NCI-H2171 (cell line): Measurements from ENCODE around the gene GSAP.

ENCODE experiments used
- DNase-seq: peaks from one replicate; lab custom pipeline; 2025; lab: John Stamatoyannopoulos, UW

Gene GSAP

DNA sequence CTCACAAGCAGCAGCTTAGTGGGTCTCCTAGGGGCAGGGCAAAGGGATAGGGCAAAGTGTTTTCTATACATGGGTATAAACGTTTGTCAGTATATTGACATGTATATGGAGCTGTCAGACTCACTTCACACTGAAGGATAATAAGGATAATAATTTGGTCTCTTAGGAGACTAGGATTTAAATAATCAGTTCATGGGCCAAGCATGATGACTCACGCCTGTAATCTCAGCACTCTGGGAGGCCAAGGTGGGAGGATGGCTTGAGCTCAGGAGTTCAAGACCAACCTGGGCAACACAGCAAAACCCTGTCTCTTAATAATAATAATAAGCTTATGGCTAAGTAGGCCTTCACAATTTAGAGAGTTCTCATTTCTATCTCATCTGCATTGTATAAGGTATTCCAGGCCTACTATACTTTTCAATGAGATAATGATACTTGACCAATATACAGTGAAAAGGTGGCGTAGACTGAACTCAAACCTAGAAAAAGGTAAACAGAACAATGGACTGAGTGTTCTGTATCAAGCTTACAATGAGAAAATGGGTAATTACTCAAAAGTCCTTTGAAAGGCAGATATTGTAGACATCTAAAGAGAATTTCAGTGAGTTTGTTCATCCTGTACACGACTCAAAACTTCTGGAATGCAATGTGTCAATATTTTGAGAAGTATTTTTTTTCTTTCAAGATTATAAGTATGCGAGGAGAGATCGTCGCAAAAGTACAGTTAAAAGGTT lies 7.0 kb downstream of the GSAP start:
- DNase-seq = no peak

DNA sequence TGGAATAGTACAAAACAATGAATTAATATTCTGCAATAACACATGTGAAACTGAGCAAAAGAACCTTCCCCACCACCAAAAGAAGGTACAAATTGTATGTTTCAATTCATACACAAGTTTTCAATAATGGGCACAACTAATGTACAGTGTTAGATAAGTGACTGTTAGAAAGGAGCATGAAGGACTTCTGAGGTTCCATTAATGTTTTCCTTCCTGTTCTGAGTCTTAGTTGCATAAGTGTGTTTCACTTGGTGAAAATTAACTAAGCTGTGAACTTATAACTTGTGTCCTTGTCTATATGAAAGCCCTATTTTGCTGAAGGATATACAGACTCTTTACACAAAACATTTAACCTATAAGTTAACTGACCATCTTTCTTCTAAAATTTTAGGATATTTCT lies 8.2 kb downstream of the GSAP start:
- no peak for DNase-seq

DNA sequence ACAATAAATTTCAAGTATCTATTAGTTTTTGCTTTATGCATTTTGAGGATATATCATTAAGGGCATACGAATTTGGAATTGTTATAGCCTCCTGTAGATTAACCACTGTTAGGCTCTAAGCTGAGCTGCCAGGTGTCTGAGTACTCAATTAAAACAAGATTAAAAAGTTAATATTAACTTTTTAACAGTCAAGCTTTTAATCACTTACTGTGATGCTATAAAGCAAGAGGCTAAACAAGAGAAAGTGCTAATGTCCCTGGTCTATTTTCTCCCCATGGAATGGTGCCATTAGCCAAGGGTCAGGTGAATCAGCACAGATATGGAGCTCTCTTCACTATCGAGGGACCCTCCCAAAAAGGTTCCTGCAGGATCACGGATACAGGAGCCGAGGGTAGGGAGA lies 9.7 kb downstream of the GSAP start:
- no peak for DNase-seq

DNA sequence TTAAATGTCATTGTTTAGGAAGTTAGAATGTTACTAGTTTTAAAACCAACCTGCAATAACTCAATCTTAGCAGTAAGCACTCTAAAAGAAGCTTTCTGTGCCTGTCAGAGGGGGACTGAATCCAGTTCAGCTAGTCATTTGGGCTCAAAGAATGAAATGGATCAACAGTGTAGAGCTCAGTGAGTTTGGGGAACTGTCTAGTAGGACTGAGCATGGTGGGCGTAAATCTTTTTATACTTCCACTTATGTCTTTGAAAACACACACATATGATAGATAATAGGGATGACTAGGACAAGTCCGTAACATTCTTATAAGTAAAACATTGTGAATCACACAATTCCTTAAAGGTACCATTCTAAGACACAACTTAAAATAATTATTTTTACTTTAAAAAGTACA lies 11.5 kb downstream of the GSAP start:
- DNase-seq = no peak

DNA sequence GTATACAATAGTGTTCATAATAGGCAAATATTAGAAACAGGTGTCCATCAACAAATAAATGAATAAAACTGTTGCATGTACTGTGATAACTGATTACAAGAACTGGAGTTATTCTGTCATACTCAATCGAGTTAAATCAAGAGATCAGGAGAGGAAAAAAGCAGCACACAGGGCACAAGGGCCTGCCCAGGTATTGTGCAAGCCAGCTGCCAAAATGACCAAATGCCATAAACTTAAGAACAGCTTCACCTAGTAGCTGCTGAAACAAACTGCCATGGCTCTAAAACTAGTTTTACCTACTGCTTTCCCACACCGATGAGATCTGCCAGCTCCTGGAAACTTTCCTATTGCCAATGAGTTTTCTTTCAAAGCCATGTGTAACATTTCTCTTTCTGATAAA lies 12.2 kb downstream of the GSAP start:
- DNase-seq = no peak

DNA sequence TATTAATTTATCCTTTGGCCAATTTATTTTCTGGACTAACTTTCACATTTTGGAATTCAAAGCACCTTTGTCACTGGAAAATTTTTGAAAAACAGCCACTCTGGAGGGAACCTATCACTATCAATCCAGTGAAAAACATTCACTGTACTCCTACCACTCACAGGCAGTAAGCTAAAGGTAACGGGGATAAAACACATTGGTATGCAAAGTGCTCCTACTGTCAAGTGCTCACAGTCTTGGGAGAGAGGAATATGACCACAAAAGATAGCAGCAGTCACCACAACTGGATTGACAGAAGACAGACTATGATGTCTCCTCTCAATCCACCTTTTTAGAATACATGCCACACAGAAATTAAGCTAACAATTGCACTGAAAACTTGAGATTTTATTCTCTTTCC lies 13.3 kb downstream of the GSAP start:
- no peak for DNase-seq

DNA sequence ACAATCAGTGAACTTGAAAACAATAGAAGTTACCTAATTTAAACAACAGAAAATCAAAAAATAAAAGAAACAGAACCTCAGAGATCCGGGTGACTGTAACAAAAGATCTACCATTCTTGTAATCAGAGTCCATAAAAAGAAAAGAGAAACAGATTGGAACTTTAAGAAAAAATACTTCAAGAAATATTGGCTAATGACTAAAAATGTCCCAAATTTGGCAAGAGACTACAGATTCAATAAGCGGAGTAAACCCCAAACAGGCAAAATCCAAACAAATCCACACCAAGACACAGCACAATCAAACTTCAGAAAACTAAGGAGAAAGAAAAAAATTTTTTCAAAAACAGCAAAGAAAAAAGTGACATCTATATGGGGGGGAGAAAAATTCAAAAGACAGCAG lies 15.1 kb downstream of the GSAP start:
- DNase-seq = no peak

DNA sequence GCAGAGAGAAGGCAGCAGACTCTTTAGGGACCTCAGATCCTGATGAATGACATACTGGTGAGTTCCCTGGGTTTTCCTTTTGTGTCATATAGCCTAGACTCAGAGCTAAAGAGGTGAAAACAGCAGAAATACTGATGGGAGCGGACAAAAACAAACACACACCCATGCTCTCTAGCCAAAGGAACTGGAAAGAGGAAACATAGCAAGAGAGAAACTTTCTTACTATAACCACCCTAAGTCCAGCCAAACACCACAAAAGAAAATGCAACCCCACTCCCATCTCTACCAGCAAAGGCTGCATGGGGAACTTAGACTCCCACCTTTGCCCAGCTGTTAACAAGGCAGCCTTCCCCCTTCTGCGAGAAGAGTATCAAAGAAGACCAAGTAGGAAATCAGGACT lies 16.3 kb downstream of the GSAP start:
- DNase-seq = no peak

DNA sequence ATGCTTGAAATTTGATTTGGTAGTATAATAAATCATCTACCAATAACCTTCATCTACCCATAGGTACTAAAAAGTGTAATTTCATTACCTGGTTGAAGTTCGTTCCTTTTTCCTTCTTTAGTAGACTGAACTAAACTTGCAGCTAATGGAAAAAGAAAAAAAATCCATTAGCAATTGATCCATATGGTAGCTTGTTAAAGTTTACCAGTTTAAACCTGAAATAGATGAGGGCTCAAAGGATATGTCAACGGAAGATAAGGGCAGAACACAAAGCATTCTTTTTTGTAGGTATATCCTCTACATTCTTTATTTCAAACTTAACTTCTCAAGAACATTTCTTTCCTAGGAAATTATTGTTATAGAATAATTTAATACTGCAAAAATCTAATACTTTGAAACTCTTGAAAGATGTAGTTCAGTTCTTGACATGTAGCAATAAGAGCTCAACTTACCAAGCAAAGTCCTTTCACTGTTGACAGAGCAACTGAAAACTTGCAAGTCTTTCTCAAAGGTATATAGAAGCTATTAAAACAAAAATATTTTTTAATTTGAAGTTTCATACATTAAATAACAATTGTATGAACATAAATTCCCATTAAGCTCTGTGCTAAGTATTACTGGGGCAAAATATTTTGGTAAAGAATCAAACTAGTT lies 19.1 kb downstream of the GSAP start:
- DNase-seq = no peak

DNA sequence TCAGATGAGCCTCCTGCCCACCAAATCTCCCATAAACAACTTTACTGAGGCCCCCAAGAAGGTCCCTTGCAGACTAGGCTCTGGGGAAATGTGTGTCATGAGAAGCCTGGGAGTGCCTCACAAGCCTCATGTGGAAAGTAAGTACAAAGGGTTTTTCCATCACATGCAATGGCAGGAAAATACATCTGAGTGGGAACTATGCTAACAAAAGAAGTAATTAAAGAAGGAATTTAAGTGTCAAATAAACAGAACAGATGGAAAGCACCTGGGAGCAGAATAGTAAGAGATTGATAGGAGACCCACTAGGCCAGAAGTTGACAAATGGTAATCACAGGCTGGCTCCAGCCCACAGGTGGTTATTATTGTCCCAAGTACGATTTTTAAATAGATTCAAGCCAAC lies 20.5 kb downstream of the GSAP start:
- no peak for DNase-seq

DNA sequence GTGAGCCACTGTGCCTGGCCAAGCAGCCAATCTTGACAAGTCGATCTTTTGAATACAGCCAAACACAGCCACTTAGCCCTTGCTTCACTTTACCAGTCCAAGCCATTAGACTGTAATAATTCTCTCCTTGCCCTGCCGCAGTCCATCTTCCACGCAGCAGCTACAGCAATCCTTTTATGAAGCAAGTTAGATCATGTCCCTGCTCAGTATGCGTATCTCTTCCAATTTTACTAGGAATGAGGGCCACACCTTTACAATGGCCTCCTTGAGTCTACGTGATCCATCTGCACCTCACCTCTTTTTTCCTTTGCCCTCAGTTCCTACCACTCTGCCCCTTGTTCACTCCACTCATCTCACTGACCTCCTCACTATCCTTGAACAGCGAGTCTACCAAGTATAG lies 22.2 kb downstream of the GSAP start:
- DNase-seq = no peak

DNA sequence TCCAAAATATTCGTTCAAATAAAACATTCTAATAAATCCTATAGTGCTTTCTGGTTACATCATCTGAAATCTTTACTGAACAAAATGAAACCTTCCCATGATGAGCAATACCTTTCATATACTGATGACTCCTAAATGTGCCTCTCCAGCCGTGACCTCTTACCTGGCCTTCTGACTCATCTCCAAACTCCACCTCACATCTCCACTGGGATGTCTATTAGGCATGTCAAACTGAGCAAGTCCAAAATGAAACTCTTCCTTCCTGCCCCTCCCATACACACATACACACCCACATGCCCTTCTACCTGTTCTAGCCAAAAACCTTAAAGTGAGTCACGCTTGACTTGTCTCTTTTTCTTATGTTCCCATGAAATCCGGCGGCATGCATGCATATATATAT lies 22.9 kb downstream of the GSAP start:
- no peak for DNase-seq

DNA sequence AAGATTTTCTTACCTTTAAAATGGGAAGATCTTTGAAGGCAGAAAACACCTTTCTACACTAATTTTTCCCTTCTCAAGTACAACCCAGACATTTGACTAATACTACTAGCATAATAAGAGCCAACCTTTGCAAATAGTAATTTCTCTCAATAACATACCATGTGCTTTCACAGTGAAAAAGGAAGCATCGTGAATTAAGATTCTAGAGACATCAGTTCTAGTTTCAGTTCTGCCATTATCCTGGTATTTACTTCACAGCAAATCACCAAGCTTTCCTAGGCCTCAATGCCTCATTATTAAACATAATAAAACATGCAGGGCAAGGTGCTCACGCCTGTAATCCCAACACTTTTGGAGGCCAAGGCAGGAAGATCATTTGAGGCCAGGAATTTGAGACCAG lies 24.9 kb downstream of the GSAP start:
- DNase-seq = no peak

DNA sequence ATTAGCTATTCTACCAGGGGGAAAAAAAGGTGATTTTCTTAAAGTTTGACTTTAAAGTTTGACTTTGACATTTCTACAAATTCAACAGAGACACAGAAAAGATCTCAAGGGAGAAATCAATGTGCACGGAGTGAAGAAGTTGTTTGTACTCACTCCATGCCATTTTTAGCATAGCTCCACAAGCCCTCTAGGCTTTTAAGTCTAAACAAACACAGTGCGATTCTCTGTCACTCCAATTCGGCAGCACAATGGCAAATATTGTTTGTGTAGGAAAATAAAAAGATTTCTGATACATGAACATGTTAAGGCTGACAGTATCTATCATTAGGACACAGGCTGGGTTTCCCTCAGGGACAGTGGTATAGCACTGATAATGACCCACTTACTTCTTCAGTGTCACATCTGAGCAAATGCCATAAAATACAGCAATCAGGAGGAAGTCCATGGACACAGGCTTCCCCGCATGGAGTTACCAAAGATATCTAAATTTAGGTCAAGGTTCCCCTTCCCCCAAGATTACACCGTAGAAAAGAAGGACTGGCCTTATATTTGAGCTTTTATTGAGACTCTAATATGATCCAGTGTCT lies 28.0 kb downstream of the GSAP start:
- DNase-seq = no peak

DNA sequence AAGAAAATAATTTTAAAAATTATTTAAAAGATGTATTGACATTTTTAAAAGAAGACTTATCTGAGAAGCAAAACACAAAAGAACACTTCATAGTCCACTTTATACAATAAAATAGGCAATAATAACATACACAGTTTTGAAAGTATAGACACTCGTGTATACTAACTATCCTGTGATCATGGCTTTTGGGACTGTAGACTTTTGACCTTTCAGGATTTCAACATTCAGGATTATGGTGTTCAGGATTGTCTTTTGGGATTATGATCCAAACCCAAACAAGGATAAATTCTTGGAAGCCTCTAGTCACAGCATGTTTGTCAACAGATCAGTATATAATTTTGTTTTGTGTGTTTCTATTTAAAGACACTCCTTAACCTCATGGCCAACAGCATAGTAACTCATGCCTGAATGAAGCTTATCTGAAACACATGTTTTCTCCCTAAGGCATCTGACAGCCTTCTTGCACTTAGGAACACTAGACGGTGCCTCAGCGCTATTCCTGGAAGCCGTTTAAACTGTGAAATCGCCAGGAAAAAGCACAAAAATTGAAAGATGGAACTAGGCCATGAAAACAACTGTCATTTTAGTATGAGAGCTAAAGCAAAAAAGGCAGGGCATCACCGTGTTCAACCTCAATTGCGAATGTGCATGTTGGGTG lies 29.9 kb downstream of the GSAP start:
- DNase-seq = no peak

DNA sequence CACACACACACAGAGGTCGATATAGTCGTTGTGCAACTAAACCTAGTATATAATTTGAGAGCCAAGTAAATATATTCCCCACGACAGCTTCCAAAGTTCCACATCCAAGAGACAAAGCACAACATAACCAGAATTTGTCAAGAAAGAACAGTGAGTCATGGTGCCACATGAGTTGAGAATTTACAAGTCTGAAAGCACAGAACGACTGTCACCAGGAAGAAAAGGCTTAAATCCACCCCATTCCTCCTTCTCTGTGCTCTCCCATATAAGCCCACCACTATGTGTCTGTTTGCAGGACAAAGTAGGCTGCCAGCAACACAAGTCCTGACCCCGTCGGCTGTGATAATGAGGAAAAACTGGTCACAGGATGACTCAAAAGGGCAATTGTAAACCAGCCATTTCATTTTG lies 32.8 kb downstream of the GSAP start:
- DNase-seq = no peak

DNA sequence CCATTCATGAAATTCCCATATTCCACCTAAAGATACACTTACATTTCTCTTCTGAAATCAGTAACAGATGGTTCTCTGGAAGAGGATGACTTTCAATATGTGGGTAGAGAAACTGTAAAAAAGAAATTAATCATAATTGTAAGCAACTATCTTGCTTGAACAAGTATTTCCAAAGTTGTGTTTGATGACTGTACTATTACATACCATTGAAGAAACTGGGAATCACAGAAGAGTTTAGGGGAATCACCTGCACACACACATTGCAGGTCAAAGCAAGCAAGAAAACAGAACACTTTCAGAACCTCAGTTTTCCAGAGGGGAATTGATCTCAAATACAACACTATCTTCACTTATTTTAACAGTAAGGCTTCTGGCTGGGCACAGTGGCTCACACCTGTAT lies 33.6 kb downstream of the GSAP start:
- no peak for DNase-seq

DNA sequence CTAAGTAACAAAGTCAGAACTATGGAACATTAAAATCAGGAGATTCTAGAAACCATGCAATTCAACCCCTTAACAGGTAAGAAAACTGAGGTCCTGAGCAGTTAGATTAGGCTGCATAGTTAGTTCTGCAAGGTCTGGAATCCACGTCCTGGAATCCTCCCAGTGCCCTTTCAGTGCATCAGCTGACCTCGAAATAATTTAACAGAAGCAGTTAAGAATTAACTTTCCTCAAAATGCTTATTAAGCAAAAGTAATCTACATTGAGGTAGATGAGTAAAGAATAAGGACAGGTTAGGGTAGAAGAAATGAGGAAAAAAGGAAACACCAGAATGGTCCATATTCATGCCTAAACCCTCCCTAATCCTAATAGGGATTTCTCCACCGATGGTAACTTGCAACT lies 37.6 kb downstream of the GSAP start:
- DNase-seq = no peak

DNA sequence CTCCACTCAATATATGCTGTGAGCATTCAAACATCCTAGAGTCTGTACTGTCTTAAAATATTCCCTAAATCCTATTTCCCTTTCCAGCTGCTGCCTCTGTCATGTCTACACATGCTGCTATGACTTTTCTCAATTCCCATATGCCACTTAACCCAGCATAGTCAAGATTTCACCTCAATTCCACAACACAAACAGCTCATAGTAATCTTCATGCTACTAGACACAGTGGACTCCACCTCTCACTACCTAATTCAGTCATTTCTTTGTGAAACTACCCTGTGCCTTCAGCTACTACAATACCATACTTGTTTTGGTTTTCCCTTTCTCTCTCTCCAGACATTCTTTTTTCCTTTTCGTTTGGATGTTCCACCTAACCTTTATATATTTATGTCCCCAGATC lies 45.5 kb downstream of the GSAP start:
- no peak for DNase-seq

DNA sequence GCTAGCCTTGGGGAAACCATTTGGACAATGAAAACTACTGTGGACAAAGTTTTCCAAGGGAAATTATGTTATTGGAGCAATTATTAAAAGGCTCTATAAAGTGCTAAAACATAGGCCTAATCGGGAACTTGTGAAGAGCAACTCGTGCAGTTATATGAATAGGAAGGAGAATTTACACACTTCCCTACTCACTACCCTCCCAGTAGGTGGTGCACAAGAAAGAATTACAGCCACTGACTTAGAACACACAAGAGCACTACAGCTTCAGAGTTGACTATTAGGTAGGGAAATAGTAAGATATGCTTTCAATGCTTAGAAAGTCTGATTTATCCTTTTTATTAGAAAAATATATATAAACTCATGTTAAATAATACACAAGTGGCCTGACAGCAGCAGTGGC lies 47.2 kb downstream of the GSAP start:
- no peak for DNase-seq

DNA sequence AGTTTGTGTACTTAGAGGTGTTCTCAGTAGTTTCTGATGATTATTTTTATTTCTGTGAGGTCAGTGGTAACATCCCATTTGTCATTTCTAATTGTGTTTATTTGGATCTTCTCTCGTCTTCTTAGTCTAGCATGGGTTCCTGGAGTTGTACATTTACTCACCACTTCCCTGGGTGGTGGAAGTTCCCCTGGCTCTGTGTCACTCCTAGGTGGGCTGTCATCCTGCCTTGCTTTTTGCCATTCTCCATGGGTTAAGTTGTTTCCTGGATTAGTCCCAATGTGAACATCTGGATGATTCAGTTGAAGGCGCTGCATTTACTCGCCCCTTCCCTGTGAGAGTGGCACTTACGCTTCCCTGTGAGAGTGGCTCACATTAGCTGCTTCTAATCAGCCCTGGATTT lies 48.2 kb downstream of the GSAP start:
- no peak for DNase-seq

DNA sequence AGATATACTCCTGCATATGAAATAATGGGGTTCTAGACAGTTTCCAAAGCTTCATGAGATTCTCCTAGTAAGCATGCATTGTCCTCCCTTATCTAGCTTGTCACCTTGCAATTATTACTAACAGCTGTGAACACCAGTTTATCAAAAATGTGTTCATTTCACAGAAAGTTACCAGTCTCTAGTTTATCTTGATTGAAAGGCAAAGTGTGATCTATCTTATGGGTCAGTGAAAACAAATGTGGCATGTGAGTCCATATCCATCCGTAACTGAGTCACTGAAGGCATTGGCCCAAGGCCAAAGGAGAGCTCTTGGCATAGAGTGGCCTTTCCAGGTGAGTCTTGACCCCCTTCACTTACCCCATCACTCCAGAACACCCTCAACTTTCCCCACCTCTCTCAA lies 53.2 kb downstream of the GSAP start:
- no peak for DNase-seq

DNA sequence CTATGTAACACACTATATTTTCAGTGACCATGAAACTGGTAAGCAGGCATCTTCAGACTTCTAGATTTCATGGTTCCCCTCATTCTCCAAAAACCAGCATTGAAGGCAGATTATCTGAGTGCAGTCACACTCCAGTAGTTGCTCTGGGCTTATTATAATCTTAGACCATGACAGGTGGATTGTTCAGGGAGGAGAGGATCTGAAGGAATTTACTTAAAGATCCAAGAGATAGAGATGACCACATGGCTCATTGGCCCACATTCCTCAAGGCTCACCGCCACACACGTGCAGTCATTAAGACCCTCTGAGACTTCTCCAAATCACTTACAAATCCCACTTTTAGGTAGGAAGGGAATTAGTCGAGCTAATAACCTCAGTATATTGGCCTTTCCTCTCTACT lies 55.2 kb downstream of the GSAP start:
- no peak for DNase-seq
